ENCODE results near the gene TMEM187.

DNA sequence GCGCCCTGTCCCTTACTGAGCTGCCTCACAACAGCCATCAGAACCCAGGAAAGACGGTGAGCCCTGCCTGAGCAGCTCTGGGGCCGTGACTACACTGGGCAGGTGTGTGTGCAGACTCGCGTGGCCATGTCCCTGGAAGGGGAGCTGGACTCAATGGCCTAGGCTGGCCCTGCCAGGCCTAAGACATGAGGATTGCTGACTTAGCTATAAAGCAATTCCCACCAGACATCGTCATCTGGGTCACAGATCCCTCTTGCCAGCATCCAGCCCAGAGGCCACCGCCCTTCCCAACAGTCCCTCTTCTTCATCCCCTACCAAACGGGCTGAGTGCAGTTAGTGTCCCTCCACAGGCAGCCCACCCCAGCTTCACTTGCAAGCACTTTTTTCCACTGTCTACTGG, 41.4 kb upstream of the TMEM187 start:
- TF ChIP-seq, protein P1, sequence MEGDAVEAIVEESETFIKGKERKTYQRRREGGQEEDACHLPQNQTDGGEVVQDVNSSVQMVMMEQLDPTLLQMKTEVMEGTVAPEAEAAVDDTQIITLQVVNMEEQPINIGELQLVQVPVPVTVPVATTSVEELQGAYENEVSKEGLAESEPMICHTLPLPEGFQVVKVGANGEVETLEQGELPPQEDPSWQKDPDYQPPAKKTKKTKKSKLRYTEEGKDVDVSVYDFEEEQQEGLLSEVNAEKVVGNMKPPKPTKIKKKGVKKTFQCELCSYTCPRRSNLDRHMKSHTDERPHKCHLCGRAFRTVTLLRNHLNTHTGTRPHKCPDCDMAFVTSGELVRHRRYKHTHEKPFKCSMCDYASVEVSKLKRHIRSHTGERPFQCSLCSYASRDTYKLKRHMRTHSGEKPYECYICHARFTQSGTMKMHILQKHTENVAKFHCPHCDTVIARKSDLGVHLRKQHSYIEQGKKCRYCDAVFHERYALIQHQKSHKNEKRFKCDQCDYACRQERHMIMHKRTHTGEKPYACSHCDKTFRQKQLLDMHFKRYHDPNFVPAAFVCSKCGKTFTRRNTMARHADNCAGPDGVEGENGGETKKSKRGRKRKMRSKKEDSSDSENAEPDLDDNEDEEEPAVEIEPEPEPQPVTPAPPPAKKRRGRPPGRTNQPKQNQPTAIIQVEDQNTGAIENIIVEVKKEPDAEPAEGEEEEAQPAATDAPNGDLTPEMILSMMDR (IDR thresholded peaks at IDR 0.05), result no peak
- TF ChIP-seq POLR2A (IDR thresholded peaks at IDR 0.05), result no peak

Measured in thyroid gland (tissue), 4 donors.